ENCODE measurements around the gene SNTG2. TPM values are rescaled to one million over a fixed set of nuclear protein-coding genes. Genes with fewer than 3 reads are reported as not detected.

Gene SNTG2
- total and polyA plus RNA-seq, 4 donors = 1.5 to 4.2 (median 1.9) TPM

DNA sequence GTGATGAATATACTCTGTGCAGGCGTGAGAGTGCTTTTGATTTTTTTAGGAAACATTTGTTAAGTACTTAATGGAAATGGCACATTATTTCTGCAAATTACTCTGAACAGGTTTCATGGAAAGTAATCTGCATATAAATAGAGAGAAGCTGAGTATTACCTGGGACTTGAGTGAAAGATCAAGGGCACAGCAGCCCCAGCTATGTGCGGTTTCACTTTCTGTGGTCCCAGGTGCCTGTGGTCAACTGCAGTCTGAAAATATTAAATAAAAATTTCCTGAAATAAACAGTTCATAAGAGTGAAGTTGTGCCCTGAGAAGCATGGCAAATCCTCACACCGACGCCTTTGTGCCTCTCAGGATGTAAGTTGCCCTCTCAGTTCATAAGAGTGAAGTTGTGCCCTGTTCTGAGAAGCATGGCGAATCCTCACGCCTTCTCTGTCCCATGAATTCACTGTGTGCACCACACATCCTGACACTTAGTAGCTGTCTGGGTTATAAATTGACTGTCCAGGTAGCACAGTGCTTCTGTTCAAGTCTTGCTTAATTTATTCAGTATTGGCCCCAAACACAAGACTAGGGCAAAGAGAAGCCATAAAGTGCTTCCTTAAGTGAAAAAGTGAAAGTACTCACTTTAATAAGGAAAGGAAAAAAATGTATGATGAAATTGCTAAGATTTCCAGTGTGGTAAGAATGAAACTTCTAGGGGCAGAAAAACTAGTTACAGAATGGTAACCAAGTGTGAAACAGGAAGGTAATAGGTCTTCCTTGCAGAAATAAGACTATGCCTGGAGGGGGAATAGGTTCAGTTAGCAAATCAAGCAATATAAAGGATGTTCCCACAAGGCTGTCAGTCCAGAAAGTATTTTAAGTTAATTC is 4.3 kb upstream of the SNTG2 start:
- Histone ChIP-seq H3K4me1 (ENCODE audit: control insufficient read depth, insufficient read depth, low read length) (peaks cover 15% of the 10 kb centered on the region), H3K27me3 (ENCODE audit: control insufficient read depth, insufficient read depth, low read length) (peaks cover 30% of the 10 kb centered on the region), H3K9me3 (ENCODE audit: control insufficient read depth, insufficient read depth, low read length) (peaks cover 2% of the 10 kb centered on the region), H3K4me3 (ENCODE audit: low read depth, low read length) (no peak overlapping the region), H3K27ac (ENCODE audit: low read depth, low read length) (no peak overlapping the region), H3K36me3 (ENCODE audit: control insufficient read depth, insufficient read depth, low read length) (no peaks in the 10 kb centered on the region)
- 83% methylated on average over 3 of the region's 6 CpGs for WGBS (ENCODE audit: insufficient coverage)
- no peak for DNase-seq (ENCODE audit: low read depth in 4 of 6, low spot score in 6 of 6)

DNA sequence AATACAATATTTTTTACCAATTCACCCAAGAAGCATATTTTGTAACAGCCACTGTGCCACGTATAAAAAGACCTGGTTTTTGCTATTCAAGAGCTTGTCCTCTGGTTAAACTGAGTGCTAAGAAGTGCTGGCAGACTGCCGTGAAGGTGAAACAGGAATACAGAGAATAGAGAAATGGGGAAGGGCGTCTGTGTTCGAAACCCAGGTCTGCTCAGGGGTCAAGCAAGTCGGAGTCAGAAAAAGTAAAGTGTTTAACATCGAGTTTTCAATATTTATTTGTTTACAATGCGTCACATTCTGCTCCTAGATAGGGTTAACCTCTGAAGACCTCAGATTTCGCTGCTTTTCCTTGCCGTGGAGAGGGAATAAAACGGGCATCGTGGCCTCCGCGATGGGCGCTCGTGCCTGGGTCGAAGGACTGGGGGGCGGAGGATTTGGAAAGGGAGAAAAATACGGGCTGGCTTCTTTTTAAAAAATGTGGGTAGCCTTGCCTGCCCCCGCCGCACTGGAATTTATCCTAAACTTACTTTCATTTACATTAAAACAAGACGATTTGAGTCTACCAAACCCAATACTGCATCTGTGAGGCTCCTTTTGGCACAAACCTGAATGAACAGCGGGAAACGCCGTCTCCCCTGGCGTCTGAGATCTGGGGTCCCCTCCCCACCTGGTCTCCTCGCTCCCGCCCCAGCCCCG is 1.1 kb upstream of the SNTG2 start:
- Histone ChIP-seq H3K4me3 (ENCODE audit: low read depth, low read length) (peak overlapping the region; percentile 33), H3K36me3 (ENCODE audit: control insufficient read depth, insufficient read depth, low read length) (no peaks in the 10 kb centered on the region), H3K27me3 (ENCODE audit: control insufficient read depth, insufficient read depth, low read length) (peaks cover 55% of the 10 kb centered on the region), H3K4me1 (ENCODE audit: control insufficient read depth, insufficient read depth, low read length) (peaks cover 19% of the 10 kb centered on the region), H3K9me3 (ENCODE audit: control insufficient read depth, insufficient read depth, low read length) (peaks cover 2% of the 10 kb centered on the region), H3K27ac (ENCODE audit: low read depth, low read length) (no peak overlapping the region)
- WGBS (ENCODE audit: insufficient coverage) = 2% methylated on average over 12 of the region's 28 CpGs
- DNase-seq (ENCODE audit: low read depth in 4 of 6, low spot score in 6 of 6) = peak in 2 of 6 donors; percentile 28 to 45

DNA sequence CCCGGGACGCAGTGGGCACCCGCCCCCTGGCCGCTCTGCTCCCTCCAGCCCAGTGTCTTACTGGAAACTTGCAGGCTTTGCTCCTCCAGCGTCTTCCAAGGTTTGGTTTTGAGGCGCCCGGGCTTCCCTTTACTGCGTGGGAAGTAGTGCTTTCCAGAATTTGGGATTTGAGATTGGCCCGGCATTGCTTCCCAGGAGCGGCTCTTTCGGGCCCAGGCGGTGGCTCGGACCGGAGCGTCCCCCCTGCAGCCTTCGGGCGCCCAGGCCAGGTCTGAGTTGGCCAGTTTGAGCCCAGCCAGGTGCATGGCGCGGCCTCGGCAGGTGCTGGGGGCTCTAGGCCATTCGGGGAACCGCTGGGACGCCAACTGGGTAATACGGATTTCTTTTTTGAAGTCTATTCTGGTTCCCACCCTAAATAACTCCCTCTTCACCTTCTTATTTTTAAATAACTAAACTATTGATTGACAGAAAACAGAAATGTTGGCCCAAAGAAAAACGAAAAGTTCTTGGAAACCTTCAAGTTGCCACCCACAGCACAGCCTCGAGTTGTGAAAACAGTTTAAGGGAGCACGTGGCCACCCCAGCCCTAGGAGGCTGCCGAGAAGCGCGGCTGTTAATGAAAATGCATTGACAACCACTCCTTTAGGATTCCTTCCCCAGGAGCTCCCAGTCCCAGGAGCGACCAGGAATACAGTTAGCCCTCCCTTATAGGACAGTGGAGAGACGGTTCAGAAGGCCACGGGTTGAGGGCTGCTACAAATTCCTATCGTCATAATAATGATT is 766 bp downstream of the SNTG2 start:
- no peaks in the 10 kb centered on the region for H3K9me3 ChIP-seq (ENCODE audit: control insufficient read depth, insufficient read depth, low read length)
- peak in 1 of 6 donors; percentile 25 for DNase-seq (ENCODE audit: low read depth in 4 of 6, low spot score in 6 of 6)
- H3K27me3 ChIP-seq (ENCODE audit: control insufficient read depth, insufficient read depth, low read length) = peaks cover 55% of the 10 kb centered on the region
- H3K27ac ChIP-seq (ENCODE audit: low read depth, low read length) = no peak overlapping the region
- no peak overlapping the region for H3K4me3 ChIP-seq (ENCODE audit: low read depth, low read length)
- no peaks in the 10 kb centered on the region for H3K36me3 ChIP-seq (ENCODE audit: control insufficient read depth, insufficient read depth, low read length)
- 4% methylated on average over 24 of the region's 34 CpGs for WGBS (ENCODE audit: insufficient coverage)
- H3K4me1 ChIP-seq (ENCODE audit: control insufficient read depth, insufficient read depth, low read length) = peaks cover 19% of the 10 kb centered on the region

DNA sequence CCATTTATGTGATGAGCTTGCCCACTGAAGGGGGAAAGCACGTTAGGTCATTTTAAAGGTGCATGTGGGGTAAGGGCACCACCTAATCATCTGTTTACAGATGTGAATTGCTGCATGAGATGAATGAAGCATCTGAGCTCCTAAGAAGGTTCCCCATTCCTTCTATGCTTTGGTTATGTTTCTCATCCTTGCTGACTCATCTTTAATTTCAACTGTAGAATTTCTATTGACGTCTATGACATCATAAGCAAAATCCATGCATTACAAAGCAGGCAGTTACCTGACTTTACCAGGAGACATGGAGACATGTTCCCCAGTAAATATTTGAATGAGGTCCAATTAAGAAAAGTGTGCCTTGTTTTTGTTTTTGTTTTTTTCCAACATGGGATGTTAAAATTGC is 2.8 kb downstream of the SNTG2 start:
- Histone ChIP-seq H3K27me3 (ENCODE audit: control insufficient read depth, insufficient read depth, low read length) (peaks cover 50% of the 10 kb centered on the region), H3K4me1 (ENCODE audit: control insufficient read depth, insufficient read depth, low read length) (peaks cover 19% of the 10 kb centered on the region), H3K27ac (ENCODE audit: low read depth, low read length) (no peak overlapping the region), H3K4me3 (ENCODE audit: low read depth, low read length) (no peak overlapping the region), H3K9me3 (ENCODE audit: control insufficient read depth, insufficient read depth, low read length) (no peaks in the 10 kb centered on the region), H3K36me3 (ENCODE audit: control insufficient read depth, insufficient read depth, low read length) (no peaks in the 10 kb centered on the region)
- 60% methylated on average over 1 of the region's 2 CpGs for WGBS (ENCODE audit: insufficient coverage)
- no peak for DNase-seq (ENCODE audit: low read depth in 4 of 6, low spot score in 6 of 6)

DNA sequence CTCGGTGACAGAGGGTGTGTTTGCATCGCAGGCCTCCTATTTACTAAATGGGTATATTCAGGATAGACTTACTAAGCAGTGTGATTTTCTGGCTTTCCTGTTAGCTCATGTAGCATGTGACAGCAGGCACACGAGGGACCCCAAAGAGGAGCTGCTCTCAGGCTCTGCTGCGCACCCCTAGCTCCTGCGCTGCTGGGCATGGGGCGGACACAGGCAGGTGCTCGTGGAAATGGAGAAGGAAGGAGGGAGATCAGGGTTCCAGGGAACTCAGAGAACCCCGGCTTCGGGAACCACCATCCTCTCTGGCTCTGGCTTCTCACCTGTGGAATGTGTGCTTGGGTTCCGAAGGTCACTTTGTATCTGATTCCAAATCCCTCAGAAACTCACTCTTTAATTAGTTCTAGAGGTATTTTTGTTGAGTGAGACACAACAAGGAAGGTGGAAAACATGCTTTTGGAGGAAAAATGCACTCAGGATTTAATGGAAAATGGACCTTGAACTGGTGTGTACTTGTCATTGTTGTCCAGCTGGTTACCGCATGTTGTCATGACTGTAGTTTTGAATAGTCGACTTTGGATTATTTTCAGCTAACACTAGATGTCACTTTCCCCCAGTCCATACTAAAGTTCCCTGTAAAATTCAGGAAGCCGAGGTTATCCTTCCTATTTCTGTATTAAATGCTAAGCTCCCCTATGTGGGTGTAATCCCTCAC is 3.5 kb downstream of the SNTG2 start:
- DNase-seq (ENCODE audit: low read depth in 4 of 6, low spot score in 6 of 6) = peak in 2 of 6 donors; percentile 65 to 89
- Histone ChIP-seq H3K9me3 (ENCODE audit: control insufficient read depth, insufficient read depth, low read length) (no peaks in the 10 kb centered on the region), H3K27ac (ENCODE audit: low read depth, low read length) (no peak overlapping the region), H3K4me1 (ENCODE audit: control insufficient read depth, insufficient read depth, low read length) (peaks cover 19% of the 10 kb centered on the region), H3K36me3 (ENCODE audit: control insufficient read depth, insufficient read depth, low read length) (no peaks in the 10 kb centered on the region), H3K27me3 (ENCODE audit: control insufficient read depth, insufficient read depth, low read length) (peaks cover 44% of the 10 kb centered on the region), H3K4me3 (ENCODE audit: low read depth, low read length) (no peak overlapping the region)
- 80% methylated on average over 8 of the region's 13 CpGs for WGBS (ENCODE audit: insufficient coverage)

DNA sequence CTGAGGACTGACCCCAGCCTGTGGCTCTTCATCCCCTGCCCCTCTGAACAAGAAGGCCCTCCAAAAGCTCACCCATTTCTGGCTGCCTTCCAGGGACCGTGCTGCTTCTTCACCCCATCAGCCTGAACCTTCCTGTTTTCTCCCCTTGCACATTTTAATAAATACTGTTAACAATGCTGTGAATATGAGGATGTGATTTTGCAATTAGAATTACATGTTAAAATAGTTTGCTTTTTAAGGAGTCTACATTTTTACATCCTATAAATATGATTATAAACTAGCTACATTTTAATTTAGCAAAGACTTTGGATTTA is 4.0 kb downstream of the SNTG2 start:
- Histone ChIP-seq H3K4me3 (ENCODE audit: low read depth, low read length) (no peak overlapping the region), H3K27ac (ENCODE audit: low read depth, low read length) (no peak overlapping the region), H3K27me3 (ENCODE audit: control insufficient read depth, insufficient read depth, low read length) (peaks cover 40% of the 10 kb centered on the region), H3K36me3 (ENCODE audit: control insufficient read depth, insufficient read depth, low read length) (no peaks in the 10 kb centered on the region), H3K9me3 (ENCODE audit: control insufficient read depth, insufficient read depth, low read length) (no peaks in the 10 kb centered on the region), H3K4me1 (ENCODE audit: control insufficient read depth, insufficient read depth, low read length) (peaks cover 15% of the 10 kb centered on the region)
- no CpG with 5 or more reads among the region's 1 CpG for WGBS (ENCODE audit: insufficient coverage)
- DNase-seq (ENCODE audit: low read depth in 4 of 6, low spot score in 6 of 6) = no peak

DNA sequence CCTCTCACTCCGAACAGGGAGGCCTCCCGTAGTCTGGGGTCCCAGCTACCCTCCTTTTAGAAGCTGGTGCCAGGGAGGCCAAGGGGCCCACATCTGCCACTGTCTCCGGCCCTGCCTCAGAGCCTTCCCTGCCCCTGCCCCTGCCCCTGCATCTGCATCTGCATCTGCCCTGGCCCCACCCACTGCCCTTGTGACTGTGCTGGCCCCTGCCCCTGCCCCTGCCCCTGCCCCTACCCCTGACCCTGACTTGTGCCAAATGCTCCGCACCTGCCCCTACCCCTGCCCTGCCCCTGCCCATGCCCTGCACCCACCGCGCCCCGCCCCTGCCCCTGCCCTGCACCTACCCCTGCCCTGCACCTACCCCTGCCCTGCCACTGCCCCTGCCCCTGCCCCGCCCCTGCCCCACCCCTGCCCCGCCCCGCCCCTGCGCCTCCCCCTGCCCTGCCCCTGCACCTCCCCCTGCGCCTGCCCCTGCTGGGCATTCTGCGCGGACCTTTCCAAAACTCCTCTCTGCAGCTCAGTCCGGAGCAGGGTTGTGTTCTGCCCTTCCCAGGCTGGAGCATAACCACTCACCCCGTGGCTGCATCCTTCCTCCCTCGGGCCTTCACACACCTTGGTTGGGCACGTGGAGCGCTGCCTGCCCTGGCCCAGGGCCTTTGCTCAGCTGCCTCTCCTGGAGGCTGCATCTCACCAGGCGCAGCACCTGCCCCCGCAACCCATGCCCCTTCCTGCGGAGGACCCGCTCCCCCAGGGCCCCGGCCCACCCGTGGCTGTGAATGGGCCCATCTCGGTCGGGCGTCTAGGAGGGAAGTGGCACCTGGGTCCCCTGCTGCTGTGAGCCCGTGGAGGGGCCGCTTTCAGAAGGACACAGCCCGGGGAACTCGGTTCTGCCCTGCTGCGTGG is 5.4 kb downstream of the SNTG2 start:
- Histone ChIP-seq H3K27ac (ENCODE audit: low read depth, low read length) (no peak overlapping the region), H3K4me1 (ENCODE audit: control insufficient read depth, insufficient read depth, low read length) (peaks cover 6% of the 10 kb centered on the region), H3K4me3 (ENCODE audit: low read depth, low read length) (no peak overlapping the region), H3K9me3 (ENCODE audit: control insufficient read depth, insufficient read depth, low read length) (no peaks in the 10 kb centered on the region), H3K36me3 (ENCODE audit: control insufficient read depth, insufficient read depth, low read length) (no peaks in the 10 kb centered on the region), H3K27me3 (ENCODE audit: control insufficient read depth, insufficient read depth, low read length) (peaks cover 31% of the 10 kb centered on the region)
- no peak for DNase-seq (ENCODE audit: low read depth in 4 of 6, low spot score in 6 of 6)
- WGBS (ENCODE audit: insufficient coverage) = 72% methylated on average over 25 of the region's 33 CpGs

DNA sequence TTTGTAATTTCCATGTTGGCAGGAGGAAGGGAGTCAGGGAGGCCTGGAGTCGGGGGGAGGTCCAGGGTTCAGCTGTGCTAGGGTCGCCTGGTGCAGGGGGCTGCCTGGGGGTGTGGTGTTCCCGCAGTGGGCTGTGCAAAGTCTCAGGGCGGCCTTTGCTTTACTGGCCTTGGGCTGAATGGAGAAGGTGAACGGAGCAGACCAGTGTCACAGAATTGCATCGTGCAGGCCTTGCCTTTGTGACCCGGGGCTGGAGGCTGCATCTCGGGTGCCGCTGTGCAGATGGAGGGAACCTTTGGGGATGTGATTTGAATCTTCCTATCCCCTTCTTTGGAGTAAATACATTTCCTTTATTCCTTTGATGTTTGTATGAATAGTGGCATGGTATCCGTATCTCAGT is 8.8 kb downstream of the SNTG2 start:
- DNase-seq (ENCODE audit: low read depth in 4 of 6, low spot score in 6 of 6) = no peak
- H3K9me3 ChIP-seq (ENCODE audit: control insufficient read depth, insufficient read depth, low read length) = no peaks in the 10 kb centered on the region
- no peak overlapping the region for H3K4me3 ChIP-seq (ENCODE audit: low read depth, low read length)
- 82% methylated on average over 5 of the region's 10 CpGs for WGBS (ENCODE audit: insufficient coverage)
- no peaks in the 10 kb centered on the region for H3K36me3 ChIP-seq (ENCODE audit: control insufficient read depth, insufficient read depth, low read length)
- peaks cover 3% of the 10 kb centered on the region for H3K27me3 ChIP-seq (ENCODE audit: control insufficient read depth, insufficient read depth, low read length)
- no peak overlapping the region for H3K27ac ChIP-seq (ENCODE audit: low read depth, low read length)
- H3K4me1 ChIP-seq (ENCODE audit: control insufficient read depth, insufficient read depth, low read length) = no peaks in the 10 kb centered on the region

All from spinal cord (tissue), 10 donors.